ENCODE measurements around the gene BRPF1. TPM values are rescaled to one million over a fixed set of nuclear protein-coding genes. Genes with fewer than 3 reads are reported as not detected.

BRPF1 gene
- total RNA-seq, 4 donors from 2014 or later: 20.1 to 27.2 (median 22.5) TPM

GRCh38 chr3:9696480-9697220, 34.9 kb upstream of the BRPF1 start:
- no peak for DNase-seq (ENCODE audit: low spot score in 2 of 2)
- 74 to 75% methylated on average over 5 of the region's 5 CpGs for WGBS, 2 donors
- TF ChIP-seq CTCF (IDR thresholded peaks at IDR 0.05) (no peak), POLR2A (IDR thresholded peaks at IDR 0.05) (no peak)
- intact Hi-C loops (cut with DNase I; ENCODE audit: low total_unique reads): no loop called here
- H3K4me3 ChIP-seq (ENCODE audit: low read depth, poor library complexity, severe bottlenecking): no peak overlapping the region

- no peak overlapping the region for H3K4me3 ChIP-seq (ENCODE audit: low read depth, poor library complexity, severe bottlenecking)
- 73 to 86% methylated on average over 4 of the region's 4 CpGs for WGBS, 2 donors
- TF ChIP-seq CTCF (IDR thresholded peaks at IDR 0.05) (no peak), POLR2A (IDR thresholded peaks at IDR 0.05) (no peak)
- DNase-seq (ENCODE audit: low spot score in 2 of 2): no peak
- intact Hi-C loops (cut with DNase I; ENCODE audit: low total_unique reads): no loop called here
These were observed 33.6 kb upstream of the BRPF1 start for GRCh38 chr3:9697892-9698291.

- no peak for DNase-seq (ENCODE audit: low spot score in 2 of 2)
- no peak overlapping the region for H3K4me3 ChIP-seq (ENCODE audit: low read depth, poor library complexity, severe bottlenecking)
- intact Hi-C loops (cut with DNase I; ENCODE audit: low total_unique reads): no loop called here
- 92 to 96% methylated on average over 3 of the region's 3 CpGs for WGBS, 2 donors
- TF ChIP-seq POLR2A (IDR thresholded peaks at IDR 0.05) (no peak), CTCF (IDR thresholded peaks at IDR 0.05) (no peak)
These were observed 33.2 kb upstream of the BRPF1 start for GRCh38 chr3:9698293-9698692.

- intact Hi-C loops (cut with DNase I; ENCODE audit: low total_unique reads): no loop called here
- WGBS, 2 donors: 82 to 86% methylated on average over 2 of the region's 2 CpGs
- no peak for DNase-seq (ENCODE audit: low spot score in 2 of 2)
- no peak for TF ChIP-seq CTCF (IDR thresholded peaks at IDR 0.05)
- TF ChIP-seq POLR2A (IDR thresholded peaks at IDR 0.05): no peak
- H3K4me3 ChIP-seq (ENCODE audit: low read depth, poor library complexity, severe bottlenecking): no peak overlapping the region
These were observed 31.0 kb upstream of the BRPF1 start for GRCh38 chr3:9700536-9700935.

- no peak for DNase-seq (ENCODE audit: low spot score in 2 of 2)
- WGBS, 2 donors: 50 to 61% methylated on average over 7 of the region's 7 CpGs
- no peak overlapping the region for H3K4me3 ChIP-seq (ENCODE audit: low read depth, poor library complexity, severe bottlenecking)
- TF ChIP-seq CTCF (IDR thresholded peaks at IDR 0.05) (no peak), POLR2A (IDR thresholded peaks at IDR 0.05) (no peak)
- intact Hi-C loops (cut with DNase I; ENCODE audit: low total_unique reads): no loop called here
These were observed 30.5 kb upstream of the BRPF1 start for GRCh38 chr3:9701006-9701405.

GRCh38 chr3:9701711-9702110, 29.8 kb upstream of the BRPF1 start:
- H3K4me3 ChIP-seq (ENCODE audit: low read depth, poor library complexity, severe bottlenecking): no peak overlapping the region
- TF ChIP-seq POLR2A (IDR thresholded peaks at IDR 0.05) (no peak), CTCF (IDR thresholded peaks at IDR 0.05) (no peak)
- intact Hi-C loops (cut with DNase I; ENCODE audit: low total_unique reads): no loop called here
- no peak for DNase-seq (ENCODE audit: low spot score in 2 of 2)
- WGBS, 2 donors: 92 to 98% methylated on average over 10 of the region's 10 CpGs
